HG03060 (cell line): ENCODE measurements around the gene MED12.

Source experiments
- ATAC-seq: cut with Tn5 transposase; IDR thresholded peaks from one replicate; pipeline ENCODE4 v1.9.1; 2021; ENCODE audit warnings: low read depth, moderate number of reproducible peaks; ENCODE audit not compliant: unreplicated experiment

The MED12 gene

GRCh38 chrX:71184092-71184491, 65.7 kb downstream of the MED12 start:
- no peak for ATAC-seq

- no peak for ATAC-seq
Measured at GRCh38 chrX:71184803-71185495, 66.6 kb downstream of the MED12 start.

- no peak for ATAC-seq
Measured at GRCh38 chrX:71191248-71191647, 72.9 kb downstream of the MED12 start.
